NCI-H1930 (cell line): ENCODE data around the gene ENTPD5.
"Not testable (repeated sequence)": the region's sequence is repeated elsewhere in the genome, so short reads cannot be mapped to it uniquely, and the experiment has no call there.

ENCODE experiments used
- DNase-seq, 2 experiments: peaks; one replicate each; lab custom pipeline; 2025; lab: John Stamatoyannopoulos, UW

The ENTPD5 gene

GRCh38 chr14:74005664-74006063, 13.4 kb downstream of the ENTPD5 start:
- DNase-seq = not testable (repeated sequence)

- DNase-seq = no peak
These were observed 20.4 kb downstream of the ENTPD5 start for GRCh38 chr14:73998726-73999125.

- DNase-seq = no peak
These were observed 21.1 kb downstream of the ENTPD5 start for GRCh38 chr14:73997944-73998447.

- no peak for DNase-seq
These were observed 21.8 kb downstream of the ENTPD5 start for GRCh38 chr14:73997108-73997943.

- DNase-seq = no peak
These were observed 22.4 kb downstream of the ENTPD5 start for GRCh38 chr14:73996731-73997107.

- peak in 1 of 2 experiments; percentile 7 for DNase-seq
These were observed 23.1 kb downstream of the ENTPD5 start for GRCh38 chr14:73995977-73996378.

- not testable (repeated sequence) for DNase-seq
These were observed 24.2 kb downstream of the ENTPD5 start for GRCh38 chr14:73994926-73995325.

- no peak for DNase-seq
These were observed 28.0 kb downstream of the ENTPD5 start for GRCh38 chr14:73991092-73991491.

- not testable (repeated sequence) for DNase-seq
These were observed 30.4 kb downstream of the ENTPD5 start for GRCh38 chr14:73988656-73989055.

- DNase-seq = no peak
These were observed 31.0 kb downstream of the ENTPD5 start for GRCh38 chr14:73988065-73988464.

GRCh38 chr14:73977896-73978295, 41.2 kb downstream of the ENTPD5 start:
- DNase-seq = no peak

- DNase-seq = no peak
These were observed 43.0 kb downstream of the ENTPD5 start for GRCh38 chr14:73976125-73976524.

- DNase-seq = no peak
These were observed 45.6 kb downstream of the ENTPD5 start for GRCh38 chr14:73973497-73973896.

GRCh38 chr14:73968885-73969284, 50.2 kb downstream of the ENTPD5 start:
- DNase-seq = no peak

GRCh38 chr14:73965216-73965615, 53.9 kb downstream of the ENTPD5 start:
- DNase-seq = no peak

- no peak for DNase-seq
These were observed 57.9 kb downstream of the ENTPD5 start for GRCh38 chr14:73961192-73961591.

GRCh38 chr14:73958591-73958990, 60.5 kb downstream of the ENTPD5 start:
- no peak for DNase-seq

- no peak for DNase-seq
These were observed 63.4 kb downstream of the ENTPD5 start for GRCh38 chr14:73955674-73956073.

- no peak for DNase-seq
These were observed 65.4 kb downstream of the ENTPD5 start for GRCh38 chr14:73953731-73954130.

- peak; percentile 94 for DNase-seq
These were observed 69.0 kb downstream of the ENTPD5 start, which contains the start of the genes COQ6 and FAM161B for GRCh38 chr14:73949752-73950734. COQ6 (plus strand) TSS chr14:73950302; CDS start chr14:73950333, 31 bp downstream. FAM161B (minus strand) TSS chr14:73950094; CDS start chr14:73950026, 68 bp downstream.

GRCh38 chr14:73945159-73945670, 73.9 kb downstream of the ENTPD5 start:
- DNase-seq = no peak
